Neutrophil (primary cell): ENCODE results near the gene ABL2.
"Not testable (repeated sequence)": the region's sequence is repeated elsewhere in the genome, so short reads cannot be mapped to it uniquely, and the experiment has no call there.

Source experiments
- H3K27ac ChIP-seq: fragments of 200-600 bp; sonication (generic); 2 replicates; pipeline ENCODE4 v1.5.1; 2016; ENCODE audit warnings: mild to moderate bottlenecking, moderate library complexity
- H3K27me3 ChIP-seq: fragments of 200-600 bp; sonication (generic); 2 replicates; pipeline ENCODE4 v1.6.0; 2016; ENCODE audit warnings: mild to moderate bottlenecking
- H3K36me3 ChIP-seq: fragments of 200-600 bp; sonication (generic); 2 replicates; pipeline ENCODE4 v1.5.1; 2017
- H3K4me1 ChIP-seq, 2 experiments: fragments of 200-600 bp in 1 of 2; sonication (generic) in 1 of 2; 1 replicate in 1 of 2; 2 replicates in 1 of 2; pipeline versions ENCODE4 v1.5.1 to v1.6.1; 2013 to 2016; ENCODE audit warnings: low read depth in 1 of 2, low read length in 1 of 2, mild to moderate bottlenecking in 1 of 2, moderate library complexity in 1 of 2; ENCODE audit not compliant: control insufficient read depth in 1 of 2, insufficient read depth in 1 of 2
- H3K4me3 ChIP-seq, 2 experiments: fragments of 200-600 bp in 1 of 2; sonication (generic) in 1 of 2; 1 replicate in 1 of 2; 2 replicates in 1 of 2; pipeline ENCODE4 v1.5.1; 2013 to 2016; ENCODE audit warnings: low read depth in 1 of 2, low read length in 1 of 2, mild to moderate bottlenecking in 1 of 2, moderate library complexity in 1 of 2
- H3K9me3 ChIP-seq: fragments of 200-600 bp; sonication (generic); 2 replicates; pipeline ENCODE4 v1.5.1; 2016
- CTCF ChIP-seq: fragments of 200-600 bp; sonication (generic); IDR thresholded peaks from 2 replicates; pipeline ENCODE4 v1.5.1; 2016; ENCODE audit warnings: antibody characterized with exemption

ABL2 gene

GRCh38 chr1:179229214-179230140, at the start of gene ABL2:
Gene ABL2, minus strand, starts transcription at chr1:179229677. Its CDS starts 280 bp downstream, at chr1:179229397.
- no peaks in the 10 kb centered on the region for H3K9me3 ChIP-seq
- peaks cover 10% of the 10 kb centered on the region for H3K27me3 ChIP-seq
- H3K36me3 ChIP-seq = no peaks in the 10 kb centered on the region
- no peak for TF ChIP-seq CTCF
- H3K4me1 ChIP-seq = peaks cover 24% of the 10 kb centered on the region in 2 experiments
- H3K27ac ChIP-seq = peak within 1 kb of the TSS; percentile 60
- H3K4me3 ChIP-seq = peak within 1 kb of the TSS; percentile 81 to 88

- no peaks in the 10 kb centered on the region for H3K9me3 ChIP-seq
- no peak overlapping the region for H3K4me3 ChIP-seq
- H3K36me3 ChIP-seq = no peaks in the 10 kb centered on the region
- H3K4me1 ChIP-seq = no peaks in the 10 kb centered on the region
- no peak for TF ChIP-seq CTCF
- H3K27me3 ChIP-seq = no peaks in the 10 kb centered on the region
- H3K27ac ChIP-seq = no peak overlapping the region
These were observed 49.4 kb upstream of the ABL2 start for GRCh38 chr1:179278920-179279319.

GRCh38 chr1:179274424-179274823, 44.9 kb upstream of the ABL2 start:
- not testable (repeated sequence) for H3K27me3 ChIP-seq, H3K27ac ChIP-seq, H3K4me3 ChIP-seq, H3K9me3 ChIP-seq, H3K4me1 ChIP-seq, H3K36me3 ChIP-seq

GRCh38 chr1:179269071-179269470, 39.6 kb upstream of the ABL2 start:
- Histone ChIP-seq H3K4me3 (no peak overlapping the region), H3K4me1 (no peaks in the 10 kb centered on the region), H3K9me3 (no peaks in the 10 kb centered on the region), H3K27me3 (no peaks in the 10 kb centered on the region), H3K27ac (no peak overlapping the region), H3K36me3 (no peaks in the 10 kb centered on the region)
- no peak for TF ChIP-seq CTCF

- Histone ChIP-seq H3K9me3 (no peaks in the 10 kb centered on the region), H3K4me1 (no peaks in the 10 kb centered on the region), H3K27me3 (no peaks in the 10 kb centered on the region), H3K27ac (no peak overlapping the region), H3K4me3 (no peak overlapping the region), H3K36me3 (no peaks in the 10 kb centered on the region)
- no peak for TF ChIP-seq CTCF
These were observed 35.0 kb upstream of the ABL2 start for GRCh38 chr1:179264507-179264906.

GRCh38 chr1:179263121-179263520, 33.6 kb upstream of the ABL2 start:
- Histone ChIP-seq H3K4me3 (no peak overlapping the region), H3K27me3 (no peaks in the 10 kb centered on the region)

More at GRCh38 chr1:179263121-179263520, 33.6 kb upstream of the ABL2 start:
- no peak for TF ChIP-seq CTCF
- no peaks in the 10 kb centered on the region for H3K36me3 ChIP-seq
- H3K9me3 ChIP-seq = no peaks in the 10 kb centered on the region
- no peaks in the 10 kb centered on the region for H3K4me1 ChIP-seq
- H3K27ac ChIP-seq = no peak overlapping the region
